GM19240 (cell line): ENCODE data around the gene MLLT1.
"Not testable (repeated sequence)": the region's sequence is repeated elsewhere in the genome, so short reads cannot be mapped to it uniquely, and the experiment has no call there.

Experiments
- DNase-seq: peaks from one replicate; pipeline ENCODE4 v3.0.0; 2011; ENCODE audit warnings: low spot score; ENCODE audit not compliant: insufficient read length

MLLT1 gene

GRCh38 chr19:6279931-6280591 is at the start of gene MLLT1:
Gene MLLT1, minus strand, starts transcription at chr19:6279975. Its CDS starts 191 bp downstream, at chr19:6279784.
- peak; percentile 100 for DNase-seq

GRCh38 chr19:6326815-6327214 is 47.0 kb upstream of the MLLT1 start:
- DNase-seq, result no peak

- no peak for DNase-seq
Observed at GRCh38 chr19:6325614-6326013, 45.8 kb upstream of the MLLT1 start.

- no peak for DNase-seq
Observed at GRCh38 chr19:6324757-6325156, 45.0 kb upstream of the MLLT1 start.

- no peak for DNase-seq
Observed at GRCh38 chr19:6322284-6322683, 42.5 kb upstream of the MLLT1 start.

- no peak for DNase-seq
Observed at GRCh38 chr19:6319376-6319775, 39.6 kb upstream of the MLLT1 start.

- no peak for DNase-seq
Observed at GRCh38 chr19:6318772-6319171, 39.0 kb upstream of the MLLT1 start.

GRCh38 chr19:6315646-6316045 is 35.9 kb upstream of the MLLT1 start:
- not testable (repeated sequence) for DNase-seq

- DNase-seq, result no peak
Observed at GRCh38 chr19:6313398-6313969, 33.7 kb upstream of the MLLT1 start.

- DNase-seq, result no peak
Observed at GRCh38 chr19:6312018-6312417, 32.2 kb upstream of the MLLT1 start.

- no peak for DNase-seq
Observed at GRCh38 chr19:6298413-6298812, 18.6 kb upstream of the MLLT1 start.

- DNase-seq, result no peak
Observed at GRCh38 chr19:6297202-6297601, 17.4 kb upstream of the MLLT1 start.

GRCh38 chr19:6292006-6292405 is 12.2 kb upstream of the MLLT1 start:
- DNase-seq, result no peak

- no peak for DNase-seq
Observed at GRCh38 chr19:6288737-6289136, 9.0 kb upstream of the MLLT1 start.

- no peak for DNase-seq
Observed at GRCh38 chr19:6287269-6287885, 7.6 kb upstream of the MLLT1 start.

GRCh38 chr19:6286676-6287075 is 6.9 kb upstream of the MLLT1 start:
- DNase-seq, result no peak

GRCh38 chr19:6282393-6282792 is 2.6 kb upstream of the MLLT1 start:
- not testable (repeated sequence) for DNase-seq

- DNase-seq, result no peak
Observed at GRCh38 chr19:6279620-6279930, 200 bp downstream of the MLLT1 start.

- DNase-seq, result no peak
Observed at GRCh38 chr19:6278740-6279619, 795 bp downstream of the MLLT1 start.

- no peak for DNase-seq
Observed at GRCh38 chr19:6278051-6278450, 1.7 kb downstream of the MLLT1 start.

- no peak for DNase-seq
Observed at GRCh38 chr19:6276447-6276846, 3.3 kb downstream of the MLLT1 start.

- no peak for DNase-seq
Observed at GRCh38 chr19:6275170-6275744, 4.5 kb downstream of the MLLT1 start.
